ENCODE results near the gene PPP3CA. TPM values are rescaled to one million over a fixed set of nuclear protein-coding genes. Genes with fewer than 3 reads are reported as not detected.

Gene PPP3CA
- total and polyA plus RNA-seq, 2 experiments from 2014 or later: 27.0 to 45.2 TPM

- ATAC-seq (no peak), DNase-seq (ENCODE audit: low spot score) (no peak)
- Mint-ChIP-seq H3K4me3 (no peak overlapping the region), H3K27me3 (ENCODE audit: insufficient read depth, low read depth, poor library complexity) (peaks cover 5% of the 10 kb centered on the region), H3K4me1 (peaks cover 53% of the 10 kb centered on the region), H3K36me3 (ENCODE audit: low read depth) (no peaks in the 10 kb centered on the region), H3K27ac (no peak overlapping the region), H3K9me3 (no peaks in the 10 kb centered on the region)
- no peak overlapping the region for H3K4me2 ChIP-seq
- no peaks in the 10 kb centered on the region for H3F3A ChIP-seq (replicated peaks; ENCODE audit: low read depth)
- H3K36me3 ChIP-seq (ENCODE audit: insufficient read depth): no peaks in the 10 kb centered on the region
- peaks cover 33% of the 10 kb centered on the region for H3K79me2 ChIP-seq (replicated peaks; ENCODE audit: insufficient read depth)
- no peak for TF ChIP-seq REST (IDR thresholded peaks at IDR 0.05; ENCODE audit: unreplicated experiment)
- no peak for TF ChIP-seq ZNF462 (CRISPR knock-in tag; IDR thresholded peaks at IDR 0.05)
- TF ChIP-seq ZNF114 (CRISPR knock-in tag; IDR thresholded peaks at IDR 0.05): no peak
- no peak for TF ChIP-seq NANOG (IDR thresholded peaks at IDR 0.05; ENCODE audit: borderline replicate concordance)
- TF ChIP-seq POLR2AphosphoS5 (IDR thresholded peaks at IDR 0.05; ENCODE audit: low read depth): no peak
- no peak for TF ChIP-seq CTCF (conservative IDR thresholded peaks at IDR 0.05; ENCODE audit: low read depth in 2 of 2)
- TF ChIP-seq EZH2 (IDR thresholded peaks at IDR 0.05; ENCODE audit: low read depth, unreplicated experiment): no peak
- no peak for TF ChIP-seq CREB1 (CRISPR knock-in tag; IDR thresholded peaks at IDR 0.05; ENCODE audit: low read depth)
- TF ChIP-seq ZNF331 (CRISPR knock-in tag; IDR thresholded peaks at IDR 0.05; ENCODE audit: low read depth): no peak
- TF ChIP-seq JUNB (IDR thresholded peaks at IDR 0.05; ENCODE audit: unreplicated experiment): no peak
- no peak for TF ChIP-seq ETS1 (IDR thresholded peaks at IDR 0.05)
- TF ChIP-seq EZH2phosphoT487 (IDR thresholded peaks at IDR 0.05; ENCODE audit: unreplicated experiment): no peak
- TF ChIP-seq STAT1 (IDR thresholded peaks at IDR 0.05; ENCODE audit: unreplicated experiment): no peak
- no peaks in the 10 kb centered on the region for H3K9me2 ChIP-seq (ENCODE audit: insufficient read depth)
- no peaks in the 10 kb centered on the region for H4K20me1 ChIP-seq (replicated peaks; ENCODE audit: insufficient read depth)
- no peaks in the 10 kb centered on the region for H3K27me3 ChIP-seq (ENCODE audit: insufficient read depth)
- H3K4me3 ChIP-seq: no peak overlapping the region
- no peaks in the 10 kb centered on the region; the same call in none of the 2 replicates for H3K4me1 ChIP-seq (ENCODE audit: insufficient read depth)
- no peak overlapping the region for H2AFZ ChIP-seq
- no peak overlapping the region for H3K27ac ChIP-seq (ENCODE audit: low read depth)
Observed at GRCh38 chr4:101242441-101242840, 104.9 kb downstream of the PPP3CA start.
